Neutrophil (primary cell): Measurements from ENCODE around the gene PPT1.
"Not testable (repeated sequence)": the region's sequence is repeated elsewhere in the genome, so short reads cannot be mapped to it uniquely, and the experiment has no call there.

Source experiments
- H3K27ac ChIP-seq: fragments of 200-600 bp; sonication (generic); 2 replicates; pipeline ENCODE4 v1.5.1; 2016; ENCODE audit warnings: mild to moderate bottlenecking, moderate library complexity
- H3K27me3 ChIP-seq: fragments of 200-600 bp; sonication (generic); 2 replicates; pipeline ENCODE4 v1.6.0; 2016; ENCODE audit warnings: mild to moderate bottlenecking
- H3K36me3 ChIP-seq: fragments of 200-600 bp; sonication (generic); 2 replicates; pipeline ENCODE4 v1.5.1; 2017
- H3K4me1 ChIP-seq, 2 experiments: fragments of 200-600 bp in 1 of 2; sonication (generic) in 1 of 2; 1 replicate in 1 of 2; 2 replicates in 1 of 2; pipeline versions ENCODE4 v1.5.1 to v1.6.1; 2013 to 2016; ENCODE audit warnings: low read depth in 1 of 2, low read length in 1 of 2, mild to moderate bottlenecking in 1 of 2, moderate library complexity in 1 of 2; ENCODE audit not compliant: control insufficient read depth in 1 of 2, insufficient read depth in 1 of 2
- H3K4me3 ChIP-seq, 2 experiments: fragments of 200-600 bp in 1 of 2; sonication (generic) in 1 of 2; 1 replicate in 1 of 2; 2 replicates in 1 of 2; pipeline ENCODE4 v1.5.1; 2013 to 2016; ENCODE audit warnings: low read depth in 1 of 2, low read length in 1 of 2, mild to moderate bottlenecking in 1 of 2, moderate library complexity in 1 of 2
- H3K9me3 ChIP-seq: fragments of 200-600 bp; sonication (generic); 2 replicates; pipeline ENCODE4 v1.5.1; 2016
- TF ChIP-seq, protein P1 (sequence below): fragments of 200-600 bp; sonication (generic); IDR thresholded peaks from 2 replicates; pipeline ENCODE4 v1.5.1; 2016; ENCODE audit warnings: antibody characterized with exemption

Gene PPT1

DNA sequence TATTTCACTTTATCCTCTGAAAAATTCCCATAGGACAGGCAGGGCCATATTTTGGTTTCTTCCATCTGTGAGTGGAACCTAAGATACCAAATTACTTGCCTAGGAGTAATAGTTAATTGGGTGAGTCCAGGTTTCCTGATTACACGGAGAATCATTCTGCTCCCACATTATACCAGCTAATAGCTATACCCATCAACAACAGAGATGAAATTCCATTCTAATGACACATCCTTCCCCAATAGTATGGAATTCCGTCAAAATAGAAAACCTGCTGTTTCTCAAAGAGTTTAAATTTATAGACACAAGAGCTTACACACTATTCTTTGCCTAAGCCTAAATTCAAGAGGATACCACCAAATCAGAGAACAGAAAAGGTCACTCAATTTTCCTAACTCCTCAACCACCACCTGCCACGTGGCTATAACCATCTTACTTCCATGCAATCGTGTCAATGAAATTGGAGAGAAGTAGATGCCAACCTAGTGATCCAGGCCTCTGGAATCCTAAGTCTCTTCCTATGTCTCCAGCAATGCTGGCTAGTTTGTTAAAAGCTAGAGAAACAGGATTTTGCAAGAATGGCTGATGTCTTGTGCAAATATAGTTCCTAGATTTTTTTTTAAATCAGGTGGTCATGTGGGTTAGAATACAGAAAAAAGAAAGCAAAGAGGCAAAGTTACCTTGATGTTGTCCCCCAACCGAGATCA is 6.2 kb downstream of the PPT1 start:
- TF ChIP-seq, protein P1, sequence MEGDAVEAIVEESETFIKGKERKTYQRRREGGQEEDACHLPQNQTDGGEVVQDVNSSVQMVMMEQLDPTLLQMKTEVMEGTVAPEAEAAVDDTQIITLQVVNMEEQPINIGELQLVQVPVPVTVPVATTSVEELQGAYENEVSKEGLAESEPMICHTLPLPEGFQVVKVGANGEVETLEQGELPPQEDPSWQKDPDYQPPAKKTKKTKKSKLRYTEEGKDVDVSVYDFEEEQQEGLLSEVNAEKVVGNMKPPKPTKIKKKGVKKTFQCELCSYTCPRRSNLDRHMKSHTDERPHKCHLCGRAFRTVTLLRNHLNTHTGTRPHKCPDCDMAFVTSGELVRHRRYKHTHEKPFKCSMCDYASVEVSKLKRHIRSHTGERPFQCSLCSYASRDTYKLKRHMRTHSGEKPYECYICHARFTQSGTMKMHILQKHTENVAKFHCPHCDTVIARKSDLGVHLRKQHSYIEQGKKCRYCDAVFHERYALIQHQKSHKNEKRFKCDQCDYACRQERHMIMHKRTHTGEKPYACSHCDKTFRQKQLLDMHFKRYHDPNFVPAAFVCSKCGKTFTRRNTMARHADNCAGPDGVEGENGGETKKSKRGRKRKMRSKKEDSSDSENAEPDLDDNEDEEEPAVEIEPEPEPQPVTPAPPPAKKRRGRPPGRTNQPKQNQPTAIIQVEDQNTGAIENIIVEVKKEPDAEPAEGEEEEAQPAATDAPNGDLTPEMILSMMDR: no peak

GRCh38 chr1:40084750-40085149 is 12.3 kb downstream of the PPT1 start:
- not testable (repeated sequence) for H3K27me3 ChIP-seq, H3K4me3 ChIP-seq, H3K9me3 ChIP-seq, H3K27ac ChIP-seq
- TF ChIP-seq, protein P1: peak; percentile 88
- Histone ChIP-seq H3K4me1 (peaks cover 25 to 29% of the 10 kb centered on the region in 2 experiments), H3K36me3 (peaks cover 67% of the 10 kb centered on the region)

More for the DNA sequence above, 6.2 kb downstream of the PPT1 start:
- Histone ChIP-seq H3K4me1 (peaks cover 52 to 53% of the 10 kb centered on the region in 2 experiments), H3K9me3 (no peaks in the 10 kb centered on the region), H3K4me3 (no peak overlapping the region), H3K27me3 (no peaks in the 10 kb centered on the region), H3K36me3 (peaks cover 57% of the 10 kb centered on the region), H3K27ac (peak overlapping the region; percentile 87)

DNA sequence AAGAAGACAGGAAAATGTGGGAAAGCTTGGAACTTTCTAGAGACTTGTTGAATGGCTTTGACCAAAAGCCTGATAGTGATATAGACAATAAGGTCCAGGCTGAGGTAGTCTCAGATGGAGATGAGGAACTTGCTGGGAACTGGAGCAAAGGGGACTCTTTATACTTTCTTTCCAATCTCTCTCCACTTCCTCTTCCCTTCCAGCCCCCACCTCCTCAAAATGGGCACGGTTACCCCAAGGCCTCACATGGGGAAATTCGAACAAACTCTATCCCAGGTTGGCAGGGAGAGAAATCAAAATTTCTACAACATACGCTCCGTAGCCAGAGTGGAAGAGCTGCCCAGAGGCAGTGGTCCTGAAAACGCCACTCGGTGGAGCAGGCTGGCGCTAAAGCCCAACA is 15.2 kb downstream of the PPT1 start:
- Histone ChIP-seq H3K27ac (peak overlapping the region; percentile 65), H3K36me3 (peaks cover 58% of the 10 kb centered on the region), H3K27me3 (no peaks in the 10 kb centered on the region), H3K4me1 (peaks cover 40 to 47% of the 10 kb centered on the region in 2 experiments), H3K4me3 (peak overlapping the region in 1 of 2 experiments; percentile 8), H3K9me3 (no peaks in the 10 kb centered on the region)
- TF ChIP-seq, protein P1: no peak

- TF ChIP-seq, protein P1: no peak
- H3K9me3 ChIP-seq: no peaks in the 10 kb centered on the region
- H3K27ac ChIP-seq: peak overlapping the region; percentile 76
- H3K4me3 ChIP-seq: peak overlapping the region in 1 of 2 experiments; percentile 9
- H3K4me1 ChIP-seq: peaks cover 60 to 67% of the 10 kb centered on the region in 2 experiments
- peaks cover 56% of the 10 kb centered on the region for H3K36me3 ChIP-seq
- H3K27me3 ChIP-seq: no peaks in the 10 kb centered on the region
These were observed 17.2 kb downstream of the PPT1 start for GRCh38 chr1:40079774-40080400.

- TF ChIP-seq, protein P1: peak; percentile 84
- no peaks in the 10 kb centered on the region for H3K27me3 ChIP-seq
- peaks cover 63 to 67% of the 10 kb centered on the region in 2 experiments for H3K4me1 ChIP-seq
- peak overlapping the region; percentile 40 for H3K27ac ChIP-seq
- peaks cover 64% of the 10 kb centered on the region for H3K36me3 ChIP-seq
- H3K4me3 ChIP-seq: no peak overlapping the region
- no peaks in the 10 kb centered on the region for H3K9me3 ChIP-seq
These were observed 18.3 kb downstream of the PPT1 start for GRCh38 chr1:40078512-40079333.
